ENCODE data around the gene SLC4A5.

GRCh38 chr2:74201596-74201995 is 141.6 kb downstream of the SLC4A5 start:
- TF ChIP-seq FOXK2 (IDR thresholded peaks at IDR 0.05) = no peak
- TF ChIP-seq, protein P1, sequence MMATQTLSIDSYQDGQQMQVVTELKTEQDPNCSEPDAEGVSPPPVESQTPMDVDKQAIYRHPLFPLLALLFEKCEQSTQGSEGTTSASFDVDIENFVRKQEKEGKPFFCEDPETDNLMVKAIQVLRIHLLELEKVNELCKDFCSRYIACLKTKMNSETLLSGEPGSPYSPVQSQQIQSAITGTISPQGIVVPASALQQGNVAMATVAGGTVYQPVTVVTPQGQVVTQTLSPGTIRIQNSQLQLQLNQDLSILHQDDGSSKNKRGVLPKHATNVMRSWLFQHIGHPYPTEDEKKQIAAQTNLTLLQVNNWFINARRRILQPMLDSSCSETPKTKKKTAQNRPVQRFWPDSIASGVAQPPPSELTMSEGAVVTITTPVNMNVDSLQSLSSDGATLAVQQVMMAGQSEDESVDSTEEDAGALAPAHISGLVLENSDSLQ (IDR thresholded peaks at IDR 0.05) = peak; percentile 27; the same call in 1 of the 2 replicates
- TF ChIP-seq L3MBTL2 (conservative IDR thresholded peaks at IDR 0.05) = no peak
- TF ChIP-seq TARDBP (IDR thresholded peaks at IDR 0.05) = no peak
- TF ChIP-seq SP1 (IDR thresholded peaks at IDR 0.05) = no peak
- TF ChIP-seq SUZ12 (IDR thresholded peaks at IDR 0.05) = no peak
- no peak for TF ChIP-seq ARNT (IDR thresholded peaks at IDR 0.05)
- no peak for TF ChIP-seq ELF4 (IDR thresholded peaks at IDR 0.05)
- no peak for TF ChIP-seq BHLHE40 (IDR thresholded peaks at IDR 0.05; ENCODE audit: borderline replicate concordance)
- no peak for TF ChIP-seq FOXA1 (IDR thresholded peaks at IDR 0.05)
- TF ChIP-seq ZNF384 (IDR thresholded peaks at IDR 0.05) = no peak
- no peak for TF ChIP-seq FOXM1 (IDR thresholded peaks at IDR 0.05; ENCODE audit: borderline replicate concordance)
- no peak for TF ChIP-seq LEF1 (IDR thresholded peaks at IDR 0.05; ENCODE audit: borderline replicate concordance)
